ENCODE measurements around the gene TCHHL1. TPM values are rescaled to one million over a fixed set of nuclear protein-coding genes. Genes with fewer than 3 reads are reported as not detected.

Gene TCHHL1
- total and polyA plus RNA-seq, 2 of the 8 experiments (the other 6 are each of a cell fraction or from before 2014, with no cell fraction given): not detected

DNA sequence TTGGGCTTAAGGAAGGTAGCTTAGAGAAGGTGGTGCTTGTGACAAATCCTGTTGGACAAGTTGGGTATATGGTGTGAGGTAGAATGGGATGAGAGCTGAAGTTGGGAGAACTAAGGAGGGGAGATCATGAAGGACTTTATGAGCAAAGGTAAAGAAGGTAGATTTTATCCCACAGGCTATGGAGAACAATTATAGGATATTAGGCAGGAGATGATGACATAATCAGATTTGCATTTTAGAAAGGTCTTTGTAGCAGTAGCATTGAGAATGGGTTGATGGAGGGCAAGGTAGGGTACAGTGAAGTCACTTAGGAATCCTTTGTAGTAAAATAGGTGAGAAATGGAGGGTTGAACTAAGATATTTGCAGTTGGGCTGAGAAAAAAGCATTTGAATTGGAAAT is 41.3 kb upstream of the TCHHL1 start:
- no peak overlapping the region for H3K9ac ChIP-seq (replicated peaks in 1 of 4; ENCODE audit: extremely low read depth in 1 of 4, low read depth in 3 of 4, low read length in 3 of 4)
- CTCF ChIA-PET (ENCODE audit: partially characterized antibody): no interaction called here
- no peaks in the 10 kb centered on the region for H3K27me3 ChIP-seq (replicated peaks in 1 of 4; ENCODE audit: control insufficient read depth in 3 of 4, extremely low read depth in 1 of 4, insufficient read depth in 3 of 4, low read length in 3 of 4)
- TF ChIP-seq GTF2F1 (IDR thresholded peaks at IDR 0.05; ENCODE audit: borderline replicate concordance, low read depth, low read length) (no peak), CBX8 (IDR thresholded peaks at IDR 0.05; ENCODE audit: borderline replicate concordance, low read depth, low read length) (no peak), CHD1 (IDR thresholded peaks at IDR 0.05; ENCODE audit: low read depth, low read length) (no peak), SP2 (IDR thresholded peaks at IDR 0.05; ENCODE audit: low read length) (no peak), EZH2 (IDR thresholded peaks at IDR 0.05; ENCODE audit: low read depth, low read length, severe bottlenecking) (no peak), KDM5A (IDR thresholded peaks at IDR 0.05; ENCODE audit: low read length) (no peak), SIRT6 (IDR thresholded peaks at IDR 0.05; ENCODE audit: low read length) (no peak), FOSL1 (IDR thresholded peaks at IDR 0.05; ENCODE audit: insufficient read depth, low read depth, low read length) (no peak), CHD2 (IDR thresholded peaks at IDR 0.05; ENCODE audit: low read length) (no peak), MAFK (IDR thresholded peaks at IDR 0.05; ENCODE audit: low read depth, low read length) (no peak), BRCA1 (IDR thresholded peaks at IDR 0.05; ENCODE audit: low read depth, low read length) (no peak), MAX (IDR thresholded peaks at IDR 0.05) (no peak), POU5F1 (IDR thresholded peaks at IDR 0.05; ENCODE audit: low read depth, low read length) (no peak), CBX5 (IDR thresholded peaks at IDR 0.05; ENCODE audit: low read depth, low read length) (no peak)
- TF ChIP-seq, protein P1, sequence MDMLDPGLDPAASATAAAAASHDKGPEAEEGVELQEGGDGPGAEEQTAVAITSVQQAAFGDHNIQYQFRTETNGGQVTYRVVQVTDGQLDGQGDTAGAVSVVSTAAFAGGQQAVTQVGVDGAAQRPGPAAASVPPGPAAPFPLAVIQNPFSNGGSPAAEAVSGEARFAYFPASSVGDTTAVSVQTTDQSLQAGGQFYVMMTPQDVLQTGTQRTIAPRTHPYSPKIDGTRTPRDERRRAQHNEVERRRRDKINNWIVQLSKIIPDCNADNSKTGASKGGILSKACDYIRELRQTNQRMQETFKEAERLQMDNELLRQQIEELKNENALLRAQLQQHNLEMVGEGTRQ (IDR thresholded peaks at IDR 0.05; ENCODE audit: low read length): no peak

More for the DNA sequence above, 41.3 kb upstream of the TCHHL1 start:
- FAIRE-seq (no peak), DNase-seq (ENCODE audit: low read depth in 1 of 2, low spot score in 2 of 2) (no peak)
- no peak overlapping the region for H3K4me3 ChIP-seq (ENCODE audit: extremely low read depth in 1 of 4, insufficient read depth in 2 of 4, low read depth in 3 of 4, low read length in 4 of 4)
- H3K18ac ChIP-seq (ENCODE audit: extremely low read depth, low read length): no peak overlapping the region
- no peaks in the 10 kb centered on the region for H3K4me1 ChIP-seq (replicated peaks in 1 of 4; ENCODE audit: control insufficient read depth in 3 of 4, insufficient read depth in 4 of 4, low read length in 3 of 4)
- H3K23me2 ChIP-seq (ENCODE audit: low read depth, low read length): no peaks in the 10 kb centered on the region
- no peak overlapping the region for H2BK5ac ChIP-seq (ENCODE audit: low read depth, low read length)
- no peaks in the 10 kb centered on the region for H3K79me2 ChIP-seq (ENCODE audit: control insufficient read depth in 1 of 2, insufficient read depth in 2 of 2, low read length in 2 of 2)
- no peak overlapping the region for H3K4me2 ChIP-seq (ENCODE audit: insufficient read depth in 1 of 2, low read depth in 2 of 2, low read length in 2 of 2)
- H4K8ac ChIP-seq (ENCODE audit: extremely low read depth, insufficient read depth, low read length): no peak overlapping the region
- POLR2A ChIA-PET (ENCODE audit: partially characterized antibody): interaction anchor here (0.5 kb wide), 1 partner anchor 103 kb away, joined by 3 read pairs; no protein-coding TSS in a partner anchor
- no peaks in the 10 kb centered on the region for H3K36me3 ChIP-seq (ENCODE audit: control insufficient read depth in 2 of 4, insufficient read depth in 4 of 4, low read length in 3 of 4)
- H3K27ac ChIP-seq (ENCODE audit: low read depth, low read length): no peak overlapping the region
- no peak overlapping the region for H2BK20ac ChIP-seq (ENCODE audit: low read length)
- H2BK12ac ChIP-seq (ENCODE audit: low read depth, low read length): no peak overlapping the region
- no peak overlapping the region for H2AK5ac ChIP-seq (ENCODE audit: low read depth, low read length)
- H2BK15ac ChIP-seq (ENCODE audit: low read length): no peak overlapping the region
- H4K5ac ChIP-seq (ENCODE audit: insufficient read length, low read depth, low read length): no peak overlapping the region
- no peak overlapping the region for H2BK120ac ChIP-seq (replicated peaks; ENCODE audit: low read depth, low read length)
- no peak overlapping the region for H3K4ac ChIP-seq (replicated peaks; ENCODE audit: insufficient read length, low read depth, low read length)
- no peaks in the 10 kb centered on the region for H4K20me1 ChIP-seq (replicated peaks in 1 of 2; ENCODE audit: control insufficient read depth in 1 of 2, insufficient read depth in 2 of 2, low read length in 2 of 2)
- no peak overlapping the region for H3K56ac ChIP-seq (replicated peaks; ENCODE audit: insufficient read length, low read depth, low read length)
- H3K14ac ChIP-seq (ENCODE audit: insufficient read length): no peak overlapping the region
- peaks cover 47 to 63% of the 10 kb centered on the region in 2 experiments for H3K9me3 ChIP-seq (ENCODE audit: insufficient read depth in 2 of 2, low read depth in 1 of 2, low read length in 1 of 2)
- no peak overlapping the region for H3K23ac ChIP-seq (ENCODE audit: insufficient read length)
- no peak overlapping the region for H4K91ac ChIP-seq (replicated peaks; ENCODE audit: insufficient read length, low read length)
- H3K79me1 ChIP-seq (ENCODE audit: low read depth, low read length): no peaks in the 10 kb centered on the region
- H2AFZ ChIP-seq (ENCODE audit: low read length): no peak overlapping the region
